GM23338 (cell line): Measurements from ENCODE around the gene FOXP1. TPM values are rescaled to one million over a fixed set of nuclear protein-coding genes. Genes with fewer than 3 reads are reported as not detected.

Experiments
- ATAC-seq: fragments of 200-7000 bp; cut with Tn5 transposase; 3 replicates; pipeline ENCODE4 v1.9.1; 2020
- DNase-seq: peaks from one replicate; pipeline ENCODE4 v3.0.0-alpha.2; 2015; ENCODE audit warnings: low spot score
- H2AFZ ChIP-seq: fragments of 200-600 bp; sonication (generic); 2 replicates; pipeline ENCODE4 v1.8.0; 2016; ENCODE audit warnings: antibody characterized with exemption, mild to moderate bottlenecking, moderate library complexity
- H3F3A ChIP-seq: fragments of 200-600 bp; sonication (generic); replicated peaks from 2 replicates; pipeline ENCODE4 v1.8.0; 2017; ENCODE audit warnings: antibody characterized with exemption, mixed run types, low read depth
- H3K27ac ChIP-seq: fragments of 200-600 bp; sonication (generic); 2 replicates; pipeline ENCODE4 v1.6.1; 2016; ENCODE audit warnings: low read depth
- H3K27me3 ChIP-seq: fragments of 200-600 bp; sonication (generic); 2 replicates; pipeline ENCODE4 v1.8.0; 2016; ENCODE audit warnings: mild to moderate bottlenecking, mixed run types, moderate library complexity; ENCODE audit not compliant: insufficient read depth
- H3K36me3 ChIP-seq: fragments of 200-600 bp; sonication (generic); 2 replicates; pipeline ENCODE4 v1.8.0; 2016; ENCODE audit warnings: mild to moderate bottlenecking; ENCODE audit not compliant: insufficient read depth
- H3K4me1 ChIP-seq: fragments of 200-600 bp; sonication (generic); 2 replicates; pipeline ENCODE4 v1.8.0; 2016; ENCODE audit warnings: mild to moderate bottlenecking, moderate library complexity; ENCODE audit not compliant: insufficient read depth
- H3K4me2 ChIP-seq: fragments of 200-600 bp; sonication (generic); 2 replicates; pipeline ENCODE4 v1.7.1; 2017; ENCODE audit warnings: mixed run types
- H3K4me3 ChIP-seq: fragments of 200-600 bp; sonication (generic); 2 replicates; pipeline ENCODE4 v1.6.1; 2016; ENCODE audit warnings: mixed run types
- H3K79me2 ChIP-seq: fragments of 200-600 bp; sonication (generic); replicated peaks from 2 replicates; pipeline ENCODE4 v1.8.0; 2017; ENCODE audit warnings: mild to moderate bottlenecking; ENCODE audit not compliant: insufficient read depth
- H3K9me2 ChIP-seq: fragments of 200-600 bp; sonication (generic); 2 replicates; pipeline ENCODE4 v1.8.0; 2017; ENCODE audit not compliant: insufficient read depth
- H4K20me1 ChIP-seq: fragments of 200-600 bp; sonication (generic); replicated peaks from 2 replicates; pipeline ENCODE4 v1.8.0; 2017; ENCODE audit warnings: mild to moderate bottlenecking; ENCODE audit not compliant: insufficient read depth
- H3K27ac Mint-ChIP-seq: 2 replicates; pipeline ENCODE4 v1.8.0; 2020; ENCODE audit warnings: inconsistent platforms, mild to moderate bottlenecking, moderate library complexity, mixed read lengths
- H3K27me3 Mint-ChIP-seq: 3 replicates; pipeline ENCODE4 v1.8.0; 2022; ENCODE audit warnings: low read depth, mild to moderate bottlenecking, moderate library complexity, mixed read lengths, inconsistent platforms; ENCODE audit not compliant: insufficient read depth, poor library complexity
- H3K36me3 Mint-ChIP-seq: 3 replicates; pipeline ENCODE4 v1.8.0; 2021; ENCODE audit warnings: low read depth, mild to moderate bottlenecking, inconsistent platforms, moderate library complexity, mixed read lengths
- H3K4me1 Mint-ChIP-seq: 3 replicates; pipeline ENCODE4 v1.8.0; 2020; ENCODE audit warnings: mild to moderate bottlenecking, inconsistent platforms, mixed read lengths
- H3K4me3 Mint-ChIP-seq: 3 replicates; pipeline ENCODE4 v1.8.0; 2021; ENCODE audit warnings: moderate library complexity, mild to moderate bottlenecking, inconsistent platforms, mixed read lengths
- H3K9me3 Mint-ChIP-seq: 3 replicates; pipeline ENCODE4 v1.8.0; 2020; ENCODE audit warnings: moderate library complexity, mild to moderate bottlenecking, inconsistent platforms, mixed read lengths
- CREB1 ChIP-seq: fragments of 250-450 bp; sonication (Bioruptor Pico); IDR thresholded peaks from 2 replicates; pipeline ENCODE4 v1.5.0; 2020; ENCODE audit warnings: low read depth, mild to moderate bottlenecking, moderate library complexity
- EZH2phosphoT487 ChIP-seq: fragments of 200-600 bp; sonication (generic); IDR thresholded peaks from one replicate; pipeline ENCODE4 v1.8.1; 2018; ENCODE audit warnings: antibody characterized with exemption; ENCODE audit not compliant: unreplicated experiment
- JUNB ChIP-seq: IDR thresholded peaks from one replicate; pipeline ENCODE4 v1.6.1; 2016; ENCODE audit warnings: antibody characterized with exemption; ENCODE audit not compliant: unreplicated experiment
- NANOG ChIP-seq: IDR thresholded peaks from 2 replicates; pipeline ENCODE4 v1.6.1; 2016; ENCODE audit warnings: antibody characterized with exemption, borderline replicate concordance
- POLR2AphosphoS5 ChIP-seq: IDR thresholded peaks from 2 replicates; pipeline ENCODE4 v1.6.1; 2016; ENCODE audit warnings: antibody characterized with exemption, low read depth
- REST ChIP-seq: IDR thresholded peaks from one replicate; pipeline ENCODE4 v1.6.1; 2018; ENCODE audit warnings: antibody characterized with exemption; ENCODE audit not compliant: unreplicated experiment
- STAT1 ChIP-seq: IDR thresholded peaks from one replicate; pipeline ENCODE4 v1.6.1; 2016; ENCODE audit warnings: antibody characterized with exemption; ENCODE audit not compliant: unreplicated experiment
- ZNF114 ChIP-seq: fragments of 250-450 bp; sonication (Bioruptor Pico); IDR thresholded peaks from 2 replicates; pipeline ENCODE4 v1.5.0; 2020; ENCODE audit warnings: mild to moderate bottlenecking, moderate library complexity
- ZNF331 ChIP-seq: fragments of 250-450 bp; sonication (Bioruptor Pico); IDR thresholded peaks from 2 replicates; pipeline ENCODE4 v1.5.0; 2020; ENCODE audit warnings: low read depth, mild to moderate bottlenecking, moderate library complexity
- ZNF462 ChIP-seq: fragments of 250-450 bp; sonication (Bioruptor Pico); IDR thresholded peaks from 2 replicates; pipeline ENCODE4 v1.5.0; 2020; ENCODE audit warnings: mild to moderate bottlenecking, moderate library complexity
- polyA plus RNA-seq: library from polyadenylated mRNA; unstranded; fragments of >200 nt; fragmentation: Nextera tagmentation; extraction: Ambion mirVana; gene quantifications from 2 replicates; pipeline ENCODE4 v1.2.1, GENCODE V29; 2016
- total RNA-seq: library from RNA; depleted of rRNA; stranded (reverse); fragments of >200 nt; shearing (Covaris generic); gene quantifications from 2 replicates; pipeline ENCODE4 v1.2.3, GENCODE V29; 2014
- TF ChIP-seq, protein P1 (sequence below), 2 experiments: fragments of 200-600 bp in 1 of 2; sonication (generic) in 1 of 2; conservative IDR thresholded peaks; 2 replicates each; pipeline versions ENCODE4 v1.5.1 to v1.6.1; 2016 to 2017; ENCODE audit warnings: antibody characterized with exemption in 2 of 2, low read depth in 2 of 2, mild to moderate bottlenecking in 2 of 2, moderate library complexity in 1 of 2

Gene FOXP1
- total and polyA plus RNA-seq, 2 experiments from 2014 or later, result 32.9 to 35.5 TPM

- TF ChIP-seq NANOG, result no peak
- TF ChIP-seq POLR2AphosphoS5, result no peak
- TF ChIP-seq REST, result no peak
- TF ChIP-seq STAT1, result no peak
Measured at GRCh38 chr3:71532639-71533395, 50.7 kb downstream of the FOXP1 start (continued).

GRCh38 chr3:71530903-71531530 is 52.5 kb downstream of the FOXP1 start:
- Histone ChIP-seq H3K4me3 (no peak overlapping the region), H3K4me1 (peaks cover 7% of the 10 kb centered on the region; the same call in 1 of the 2 replicates), H3K36me3 (no peaks in the 10 kb centered on the region), H3F3A (no peaks in the 10 kb centered on the region), H4K20me1 (no peaks in the 10 kb centered on the region; the same call in 1 of the 2 replicates), H3K27me3 (no peaks in the 10 kb centered on the region), H3K27ac (no peak overlapping the region), H3K79me2 (no peaks in the 10 kb centered on the region), H2AFZ (no peak overlapping the region), H3K9me2 (peaks cover 8% of the 10 kb centered on the region; the same call in 1 of the 2 replicates), H3K4me2 (no peak overlapping the region)
- Mint-ChIP-seq H3K4me1 (peaks cover 34% of the 10 kb centered on the region), H3K27me3 (peaks cover 2% of the 10 kb centered on the region), H3K9me3 (peaks cover 3% of the 10 kb centered on the region; the same call in 1 of the 3 replicates), H3K27ac (peak overlapping the region; percentile 48; the same call in 1 of the 2 replicates), H3K4me3 (no peak overlapping the region), H3K36me3 (no peaks in the 10 kb centered on the region)
- ATAC-seq (peak; percentile 93), DNase-seq (peak; percentile 51)
- TF ChIP-seq EZH2phosphoT487, result no peak
- TF ChIP-seq, protein P1, sequence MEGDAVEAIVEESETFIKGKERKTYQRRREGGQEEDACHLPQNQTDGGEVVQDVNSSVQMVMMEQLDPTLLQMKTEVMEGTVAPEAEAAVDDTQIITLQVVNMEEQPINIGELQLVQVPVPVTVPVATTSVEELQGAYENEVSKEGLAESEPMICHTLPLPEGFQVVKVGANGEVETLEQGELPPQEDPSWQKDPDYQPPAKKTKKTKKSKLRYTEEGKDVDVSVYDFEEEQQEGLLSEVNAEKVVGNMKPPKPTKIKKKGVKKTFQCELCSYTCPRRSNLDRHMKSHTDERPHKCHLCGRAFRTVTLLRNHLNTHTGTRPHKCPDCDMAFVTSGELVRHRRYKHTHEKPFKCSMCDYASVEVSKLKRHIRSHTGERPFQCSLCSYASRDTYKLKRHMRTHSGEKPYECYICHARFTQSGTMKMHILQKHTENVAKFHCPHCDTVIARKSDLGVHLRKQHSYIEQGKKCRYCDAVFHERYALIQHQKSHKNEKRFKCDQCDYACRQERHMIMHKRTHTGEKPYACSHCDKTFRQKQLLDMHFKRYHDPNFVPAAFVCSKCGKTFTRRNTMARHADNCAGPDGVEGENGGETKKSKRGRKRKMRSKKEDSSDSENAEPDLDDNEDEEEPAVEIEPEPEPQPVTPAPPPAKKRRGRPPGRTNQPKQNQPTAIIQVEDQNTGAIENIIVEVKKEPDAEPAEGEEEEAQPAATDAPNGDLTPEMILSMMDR (conservative IDR thresholded peaks at IDR 0.05; ENCODE audit: low read depth in 2 of 2), result no peak
- TF ChIP-seq JUNB, result no peak
- TF ChIP-seq ZNF331 (CRISPR knock-in tag), result no peak
- no peak for TF ChIP-seq CREB1
- no peak for TF ChIP-seq ZNF114 (CRISPR knock-in tag)
- no peak for TF ChIP-seq STAT1
- TF ChIP-seq NANOG, result no peak
- no peak for TF ChIP-seq POLR2AphosphoS5
- TF ChIP-seq ZNF462, result no peak
